Calu3 (cell line): ENCODE measurements around the gene BTN1A1. TPM values are rescaled to one million over a fixed set of nuclear protein-coding genes. Genes with fewer than 3 reads are reported as not detected.
"Not testable (repeated sequence)": the region's sequence is repeated elsewhere in the genome, so short reads cannot be mapped to it uniquely, and the experiment has no call there.

Source experiments
- BruUV-seq: library from RNA; stranded (reverse); fragments of 400-500 nt; replicated peaks from 2 replicates; lab custom pipeline; 2021; lab: Mats Ljungman, UMichigan
- CTCF ChIA-PET: fragments of 300-600 bp; sonication (Branson Sonifier 250); formaldehyde crosslinking; loops from one replicate; lab custom pipeline; 2022; ENCODE audit warnings: antibody characterized with exemption; lab: Charles Lee
- DNase-seq: peaks from one replicate; pipeline ENCODE4 v3.0.0; 2022
- H3K27ac Mint-ChIP-seq: one replicate; pipeline ENCODE4 v1.8.0; 2022; ENCODE audit warnings: mixed read lengths; ENCODE audit not compliant: unreplicated experiment
- H3K27me3 Mint-ChIP-seq: one replicate; pipeline ENCODE4 v1.8.0; 2022; ENCODE audit warnings: mixed read lengths; ENCODE audit not compliant: unreplicated experiment
- H3K36me3 Mint-ChIP-seq: one replicate; pipeline ENCODE4 v1.8.0; 2022; ENCODE audit warnings: mild to moderate bottlenecking, moderate library complexity, mixed read lengths; ENCODE audit not compliant: insufficient read depth, unreplicated experiment
- H3K4me1 Mint-ChIP-seq: one replicate; pipeline ENCODE4 v1.8.0; 2022; ENCODE audit warnings: mild to moderate bottlenecking, low read depth, mixed read lengths; ENCODE audit not compliant: unreplicated experiment
- H3K4me3 Mint-ChIP-seq: one replicate; pipeline ENCODE4 v1.8.0; 2022; ENCODE audit warnings: mild to moderate bottlenecking, low read depth, moderate library complexity, mixed read lengths; ENCODE audit not compliant: unreplicated experiment
- H3K9me3 Mint-ChIP-seq: one replicate; pipeline ENCODE4 v1.8.0; 2022; ENCODE audit warnings: low read depth, mixed read lengths; ENCODE audit not compliant: unreplicated experiment
- intact Hi-C: fragments of 100-400 bp; cut with micrococcal nuclease; formaldehyde crosslinking; loops from one replicate; pipeline ENCODE4 v1.10.0; 2022; ENCODE audit not compliant: unreplicated experiment
- total RNA-seq: library from RNA; stranded (reverse); gene quantifications from 2 replicates; pipeline ENCODE4 v1.2.3, GENCODE V29; 2022
- TF ChIP-seq, protein P1 (sequence below): fragments of 200-600 bp; IDR thresholded peaks from one replicate; pipeline ENCODE4 v1.8.0; 2022; ENCODE audit warnings: antibody characterized with exemption; ENCODE audit not compliant: unreplicated experiment

Gene BTN1A1
- total RNA-seq, 1 experiment from 2014 or later = not detected

DNA sequence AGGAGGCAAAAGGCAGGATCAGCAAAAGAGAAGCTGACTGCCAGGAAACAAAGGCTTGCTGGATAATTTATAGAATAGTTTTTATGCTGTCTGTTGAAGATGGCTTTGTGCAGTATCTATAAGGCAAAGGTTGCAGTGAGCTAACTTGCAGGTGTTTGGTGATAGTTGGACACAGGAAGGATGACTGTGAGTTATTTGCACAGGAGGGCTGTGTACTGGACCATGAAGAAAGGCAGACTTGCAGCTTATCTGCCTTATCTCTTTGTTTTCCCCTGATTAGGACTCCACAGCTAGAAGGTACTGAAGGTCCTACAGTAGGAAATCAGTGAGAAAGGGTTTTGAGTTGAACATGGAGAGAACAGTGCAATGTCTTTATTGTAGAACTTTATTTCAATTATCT is 2.1 kb downstream of the BTN1A1 start:
- H3K27ac Mint-ChIP-seq = no peak overlapping the region
- peaks cover 5% of the 10 kb centered on the region for H3K36me3 Mint-ChIP-seq
- intact Hi-C loops = no loop called here
- H3K27me3 Mint-ChIP-seq = peaks cover 59% of the 10 kb centered on the region
- no TSS peak for BruUV-seq
- TF ChIP-seq, protein P1, sequence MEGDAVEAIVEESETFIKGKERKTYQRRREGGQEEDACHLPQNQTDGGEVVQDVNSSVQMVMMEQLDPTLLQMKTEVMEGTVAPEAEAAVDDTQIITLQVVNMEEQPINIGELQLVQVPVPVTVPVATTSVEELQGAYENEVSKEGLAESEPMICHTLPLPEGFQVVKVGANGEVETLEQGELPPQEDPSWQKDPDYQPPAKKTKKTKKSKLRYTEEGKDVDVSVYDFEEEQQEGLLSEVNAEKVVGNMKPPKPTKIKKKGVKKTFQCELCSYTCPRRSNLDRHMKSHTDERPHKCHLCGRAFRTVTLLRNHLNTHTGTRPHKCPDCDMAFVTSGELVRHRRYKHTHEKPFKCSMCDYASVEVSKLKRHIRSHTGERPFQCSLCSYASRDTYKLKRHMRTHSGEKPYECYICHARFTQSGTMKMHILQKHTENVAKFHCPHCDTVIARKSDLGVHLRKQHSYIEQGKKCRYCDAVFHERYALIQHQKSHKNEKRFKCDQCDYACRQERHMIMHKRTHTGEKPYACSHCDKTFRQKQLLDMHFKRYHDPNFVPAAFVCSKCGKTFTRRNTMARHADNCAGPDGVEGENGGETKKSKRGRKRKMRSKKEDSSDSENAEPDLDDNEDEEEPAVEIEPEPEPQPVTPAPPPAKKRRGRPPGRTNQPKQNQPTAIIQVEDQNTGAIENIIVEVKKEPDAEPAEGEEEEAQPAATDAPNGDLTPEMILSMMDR = no peak
- H3K4me3 Mint-ChIP-seq = peak overlapping the region; percentile 67
- DNase-seq = no peak
- H3K9me3 Mint-ChIP-seq = no peaks in the 10 kb centered on the region
- CTCF ChIA-PET = no interaction called here
- H3K4me1 Mint-ChIP-seq = peaks cover 10% of the 10 kb centered on the region

DNA sequence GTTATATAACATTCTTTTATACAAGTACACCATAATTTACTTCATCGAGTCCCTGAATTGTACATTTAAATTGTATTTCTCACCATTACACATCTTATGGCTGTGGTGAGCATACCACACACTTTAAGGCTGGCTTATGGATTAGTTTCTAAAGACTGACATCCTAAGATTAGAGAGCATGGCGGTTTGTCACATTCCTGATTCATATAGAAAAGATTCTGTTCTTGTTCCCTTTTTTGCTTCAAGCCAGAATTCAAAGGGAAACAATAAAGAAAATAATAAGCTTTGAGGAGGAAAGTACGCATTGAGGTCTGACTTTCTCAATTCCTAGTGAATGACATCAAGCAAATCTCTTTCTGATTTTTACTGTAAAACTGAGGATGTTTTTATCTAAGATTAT is 2.5 kb downstream of the BTN1A1 start:
- Mint-ChIP-seq H3K27me3 (peaks cover 59% of the 10 kb centered on the region), H3K27ac (no peak overlapping the region), H3K36me3 (peaks cover 5% of the 10 kb centered on the region), H3K9me3 (no peaks in the 10 kb centered on the region), H3K4me1 (peaks cover 10% of the 10 kb centered on the region), H3K4me3 (no peak overlapping the region)
- intact Hi-C loops = no loop called here
- TF ChIP-seq, protein P1 = no peak
- BruUV-seq = no TSS peak
- no peak for DNase-seq
- CTCF ChIA-PET = no interaction called here

DNA sequence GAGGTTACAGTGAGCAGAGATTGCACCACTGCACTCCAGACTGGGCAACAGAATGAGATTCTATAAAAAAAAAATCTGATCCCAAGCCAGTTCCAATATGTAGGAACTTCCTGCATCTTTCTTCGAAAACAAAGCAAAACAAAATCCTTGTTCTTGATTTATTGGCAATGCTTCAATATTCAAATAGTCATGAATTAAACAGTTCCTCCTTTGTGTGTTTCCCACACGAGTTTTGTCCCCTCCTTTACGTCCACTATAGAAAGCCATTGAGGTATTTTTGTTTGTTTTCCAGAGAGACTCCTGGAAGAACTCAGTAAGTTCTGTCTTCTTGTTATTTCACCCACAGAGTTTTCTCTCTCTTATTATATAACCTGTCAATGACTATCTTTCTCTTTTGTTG is 7.6 kb downstream of the BTN1A1 start:
- Mint-ChIP-seq H3K36me3 (no peaks in the 10 kb centered on the region), H3K27ac (no peak overlapping the region), H3K9me3 (no peaks in the 10 kb centered on the region), H3K4me3 (no peak overlapping the region), H3K27me3 (peaks cover 55% of the 10 kb centered on the region), H3K4me1 (no peaks in the 10 kb centered on the region)
- intact Hi-C loops = no loop called here
- CTCF ChIA-PET = no interaction called here
- BruUV-seq = no TSS peak
- no peak for DNase-seq
- TF ChIP-seq, protein P1 = no peak

DNA sequence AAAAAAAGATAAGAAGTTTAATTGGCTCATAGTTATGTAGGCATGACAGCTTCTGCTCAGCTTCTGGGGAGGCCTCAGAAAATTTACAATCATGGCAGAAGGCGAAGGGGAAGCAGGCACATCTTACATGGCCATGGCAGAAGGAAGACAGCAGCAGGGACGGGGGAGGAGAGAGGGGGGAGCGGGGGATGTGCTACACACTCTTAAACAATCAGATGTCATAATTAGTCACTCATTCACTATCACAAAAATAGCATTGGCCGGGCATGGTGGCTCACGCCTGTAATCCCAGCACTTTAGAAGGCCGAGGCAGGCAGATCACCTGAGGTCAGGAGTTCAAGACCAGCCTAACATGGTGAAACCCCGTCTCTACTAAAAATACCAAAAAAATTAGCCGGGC is 10.9 kb downstream of the BTN1A1 start:
- CTCF ChIA-PET = interaction anchor here (0.7 kb wide), 1 partner anchor 34 kb away, joined by 9 read pairs; no protein-coding TSS in a partner anchor
- H3K27ac Mint-ChIP-seq, DNase-seq, H3K36me3 Mint-ChIP-seq, H3K4me1 Mint-ChIP-seq, H3K4me3 Mint-ChIP-seq, intact Hi-C loops, BruUV-seq, H3K9me3 Mint-ChIP-seq: not testable (repeated sequence)
- H3K27me3 Mint-ChIP-seq = peaks cover 28% of the 10 kb centered on the region

DNA sequence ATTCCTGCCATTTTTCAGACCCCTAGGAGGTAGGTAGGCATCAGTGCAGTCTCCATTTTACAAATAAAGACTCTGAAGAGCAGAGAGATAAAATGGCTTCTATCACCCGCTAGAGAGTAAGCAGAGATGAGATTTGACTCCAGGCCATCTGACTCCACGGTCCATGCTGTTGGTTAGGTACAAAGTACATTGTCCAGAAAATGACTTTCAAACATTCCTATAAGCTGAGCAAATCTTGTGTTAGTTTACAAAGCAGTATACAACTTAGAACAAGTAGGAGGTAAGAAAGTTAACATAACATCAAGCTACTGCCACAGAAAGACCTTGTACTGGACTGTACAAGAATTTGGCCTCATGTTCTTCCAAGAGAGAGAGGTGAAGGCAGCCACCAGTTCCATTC is 14.9 kb downstream of the BTN1A1 start:
- intact Hi-C loops = no loop called here
- TF ChIP-seq, protein P1 = no peak
- Mint-ChIP-seq H3K27ac (no peak overlapping the region), H3K4me3 (no peak overlapping the region), H3K9me3 (no peaks in the 10 kb centered on the region), H3K27me3 (peaks cover 6% of the 10 kb centered on the region), H3K36me3 (no peaks in the 10 kb centered on the region), H3K4me1 (no peaks in the 10 kb centered on the region)
- BruUV-seq = no TSS peak
- CTCF ChIA-PET = no interaction called here
- no peak for DNase-seq
